GM23338 (cell line): Measurements from ENCODE around the gene ZNF214. TPM values are rescaled to one million over a fixed set of nuclear protein-coding genes. Genes with fewer than 3 reads are reported as not detected.

ENCODE experiments used
- ATAC-seq: fragments of 200-7000 bp; cut with Tn5 transposase; 3 replicates; pipeline ENCODE4 v1.9.1; 2020
- DNase-seq: peaks from one replicate; pipeline ENCODE4 v3.0.0-alpha.2; 2015; ENCODE audit warnings: low spot score
- H2AFZ ChIP-seq: fragments of 200-600 bp; sonication (generic); 2 replicates; pipeline ENCODE4 v1.8.0; 2016; ENCODE audit warnings: antibody characterized with exemption, mild to moderate bottlenecking, moderate library complexity
- H3F3A ChIP-seq: fragments of 200-600 bp; sonication (generic); replicated peaks from 2 replicates; pipeline ENCODE4 v1.8.0; 2017; ENCODE audit warnings: antibody characterized with exemption, mixed run types, low read depth
- H3K27ac ChIP-seq: fragments of 200-600 bp; sonication (generic); 2 replicates; pipeline ENCODE4 v1.6.1; 2016; ENCODE audit warnings: low read depth
- H3K27me3 ChIP-seq: fragments of 200-600 bp; sonication (generic); 2 replicates; pipeline ENCODE4 v1.8.0; 2016; ENCODE audit warnings: mild to moderate bottlenecking, mixed run types, moderate library complexity; ENCODE audit not compliant: insufficient read depth
- H3K36me3 ChIP-seq: fragments of 200-600 bp; sonication (generic); 2 replicates; pipeline ENCODE4 v1.8.0; 2016; ENCODE audit warnings: mild to moderate bottlenecking; ENCODE audit not compliant: insufficient read depth
- H3K4me1 ChIP-seq: fragments of 200-600 bp; sonication (generic); 2 replicates; pipeline ENCODE4 v1.8.0; 2016; ENCODE audit warnings: mild to moderate bottlenecking, moderate library complexity; ENCODE audit not compliant: insufficient read depth
- H3K4me2 ChIP-seq: fragments of 200-600 bp; sonication (generic); 2 replicates; pipeline ENCODE4 v1.7.1; 2017; ENCODE audit warnings: mixed run types
- H3K4me3 ChIP-seq: fragments of 200-600 bp; sonication (generic); 2 replicates; pipeline ENCODE4 v1.6.1; 2016; ENCODE audit warnings: mixed run types
- H3K79me2 ChIP-seq: fragments of 200-600 bp; sonication (generic); replicated peaks from 2 replicates; pipeline ENCODE4 v1.8.0; 2017; ENCODE audit warnings: mild to moderate bottlenecking; ENCODE audit not compliant: insufficient read depth
- H3K9me2 ChIP-seq: fragments of 200-600 bp; sonication (generic); 2 replicates; pipeline ENCODE4 v1.8.0; 2017; ENCODE audit not compliant: insufficient read depth
- H4K20me1 ChIP-seq: fragments of 200-600 bp; sonication (generic); replicated peaks from 2 replicates; pipeline ENCODE4 v1.8.0; 2017; ENCODE audit warnings: mild to moderate bottlenecking; ENCODE audit not compliant: insufficient read depth
- H3K27ac Mint-ChIP-seq: 2 replicates; pipeline ENCODE4 v1.8.0; 2020; ENCODE audit warnings: inconsistent platforms, mild to moderate bottlenecking, moderate library complexity, mixed read lengths
- H3K27me3 Mint-ChIP-seq: 3 replicates; pipeline ENCODE4 v1.8.0; 2022; ENCODE audit warnings: low read depth, mild to moderate bottlenecking, moderate library complexity, mixed read lengths, inconsistent platforms; ENCODE audit not compliant: insufficient read depth, poor library complexity
- H3K36me3 Mint-ChIP-seq: 3 replicates; pipeline ENCODE4 v1.8.0; 2021; ENCODE audit warnings: low read depth, mild to moderate bottlenecking, inconsistent platforms, moderate library complexity, mixed read lengths
- H3K4me1 Mint-ChIP-seq: 3 replicates; pipeline ENCODE4 v1.8.0; 2020; ENCODE audit warnings: mild to moderate bottlenecking, inconsistent platforms, mixed read lengths
- H3K4me3 Mint-ChIP-seq: 3 replicates; pipeline ENCODE4 v1.8.0; 2021; ENCODE audit warnings: moderate library complexity, mild to moderate bottlenecking, inconsistent platforms, mixed read lengths
- H3K9me3 Mint-ChIP-seq: 3 replicates; pipeline ENCODE4 v1.8.0; 2020; ENCODE audit warnings: moderate library complexity, mild to moderate bottlenecking, inconsistent platforms, mixed read lengths
- CTCF ChIP-seq, 2 experiments: fragments of 200-600 bp in 1 of 2; sonication (generic) in 1 of 2; conservative IDR thresholded peaks; 2 replicates each; pipeline versions ENCODE4 v1.5.1 to v1.6.1; 2016 to 2017; ENCODE audit warnings: antibody characterized with exemption in 2 of 2, low read depth in 2 of 2, mild to moderate bottlenecking in 2 of 2, moderate library complexity in 1 of 2
- JUNB ChIP-seq: IDR thresholded peaks from one replicate; pipeline ENCODE4 v1.6.1; 2016; ENCODE audit warnings: antibody characterized with exemption; ENCODE audit not compliant: unreplicated experiment
- NANOG ChIP-seq: IDR thresholded peaks from 2 replicates; pipeline ENCODE4 v1.6.1; 2016; ENCODE audit warnings: antibody characterized with exemption, borderline replicate concordance
- ZNF331 ChIP-seq: fragments of 250-450 bp; sonication (Bioruptor Pico); IDR thresholded peaks from 2 replicates; pipeline ENCODE4 v1.5.0; 2020; ENCODE audit warnings: low read depth, mild to moderate bottlenecking, moderate library complexity
- polyA plus RNA-seq: library from polyadenylated mRNA; unstranded; fragments of >200 nt; fragmentation: Nextera tagmentation; extraction: Ambion mirVana; gene quantifications from 2 replicates; pipeline ENCODE4 v1.2.1, GENCODE V29; 2016
- total RNA-seq: library from RNA; depleted of rRNA; stranded (reverse); fragments of >200 nt; shearing (Covaris generic); gene quantifications from 2 replicates; pipeline ENCODE4 v1.2.3, GENCODE V29; 2014
- TF ChIP-seq, protein P1 (sequence below): IDR thresholded peaks from one replicate; pipeline ENCODE4 v1.6.1; 2018; ENCODE audit warnings: antibody characterized with exemption; ENCODE audit not compliant: unreplicated experiment

The ZNF214 gene
- total and polyA plus RNA-seq, 2 experiments from 2014 or later: 2.4 to 4.3 TPM

- no peak for TF ChIP-seq CTCF (conservative IDR thresholded peaks at IDR 0.05; ENCODE audit: low read depth in 2 of 2)
- no peak for TF ChIP-seq NANOG
Measured at GRCh38 chr11:7004482-7004881, 15.7 kb downstream of the ZNF214 start (continued).

DNA sequence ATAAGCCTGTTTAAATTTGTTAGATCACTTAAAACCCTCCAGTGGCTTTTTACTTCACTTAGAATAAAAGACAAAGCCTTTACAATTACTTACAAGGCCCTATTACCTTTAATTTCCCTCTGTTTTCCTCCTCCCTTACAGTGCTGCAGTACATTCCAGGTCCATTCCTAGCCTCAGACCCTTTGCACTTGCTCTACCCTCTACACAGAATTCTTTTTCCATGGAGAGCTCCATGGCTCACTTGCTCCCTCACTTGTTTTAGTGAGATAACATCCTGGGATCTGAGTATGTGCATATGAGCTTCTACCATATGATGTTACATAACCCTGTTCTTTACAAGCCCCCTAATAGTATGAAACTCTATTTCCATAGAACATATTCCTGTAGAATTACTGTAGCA is 24.4 kb downstream of the ZNF214 start:
- Mint-ChIP-seq H3K27ac (no peak overlapping the region), H3K27me3 (no peaks in the 10 kb centered on the region), H3K36me3 (0 out of 3 replicates have a peak, but pooled peaks cover 7% of the 10 kb centered on the region), H3K9me3 (no peaks in the 10 kb centered on the region), H3K4me3 (no peak overlapping the region), H3K4me1 (no peaks in the 10 kb centered on the region; the same call in 2 of the 3 replicates)
- H3K4me1 ChIP-seq: no peaks in the 10 kb centered on the region
- DNase-seq (peak; percentile 28), ATAC-seq (peak; percentile 57)
- H2AFZ ChIP-seq: no peak overlapping the region
- H3F3A ChIP-seq: no peaks in the 10 kb centered on the region
- TF ChIP-seq, protein P1, sequence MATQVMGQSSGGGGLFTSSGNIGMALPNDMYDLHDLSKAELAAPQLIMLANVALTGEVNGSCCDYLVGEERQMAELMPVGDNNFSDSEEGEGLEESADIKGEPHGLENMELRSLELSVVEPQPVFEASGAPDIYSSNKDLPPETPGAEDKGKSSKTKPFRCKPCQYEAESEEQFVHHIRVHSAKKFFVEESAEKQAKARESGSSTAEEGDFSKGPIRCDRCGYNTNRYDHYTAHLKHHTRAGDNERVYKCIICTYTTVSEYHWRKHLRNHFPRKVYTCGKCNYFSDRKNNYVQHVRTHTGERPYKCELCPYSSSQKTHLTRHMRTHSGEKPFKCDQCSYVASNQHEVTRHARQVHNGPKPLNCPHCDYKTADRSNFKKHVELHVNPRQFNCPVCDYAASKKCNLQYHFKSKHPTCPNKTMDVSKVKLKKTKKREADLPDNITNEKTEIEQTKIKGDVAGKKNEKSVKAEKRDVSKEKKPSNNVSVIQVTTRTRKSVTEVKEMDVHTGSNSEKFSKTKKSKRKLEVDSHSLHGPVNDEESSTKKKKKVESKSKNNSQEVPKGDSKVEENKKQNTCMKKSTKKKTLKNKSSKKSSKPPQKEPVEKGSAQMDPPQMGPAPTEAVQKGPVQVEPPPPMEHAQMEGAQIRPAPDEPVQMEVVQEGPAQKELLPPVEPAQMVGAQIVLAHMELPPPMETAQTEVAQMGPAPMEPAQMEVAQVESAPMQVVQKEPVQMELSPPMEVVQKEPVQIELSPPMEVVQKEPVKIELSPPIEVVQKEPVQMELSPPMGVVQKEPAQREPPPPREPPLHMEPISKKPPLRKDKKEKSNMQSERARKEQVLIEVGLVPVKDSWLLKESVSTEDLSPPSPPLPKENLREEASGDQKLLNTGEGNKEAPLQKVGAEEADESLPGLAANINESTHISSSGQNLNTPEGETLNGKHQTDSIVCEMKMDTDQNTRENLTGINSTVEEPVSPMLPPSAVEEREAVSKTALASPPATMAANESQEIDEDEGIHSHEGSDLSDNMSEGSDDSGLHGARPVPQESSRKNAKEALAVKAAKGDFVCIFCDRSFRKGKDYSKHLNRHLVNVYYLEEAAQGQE: no peak
- no peak for TF ChIP-seq ZNF331 (CRISPR knock-in tag)
- TF ChIP-seq JUNB: no peak
- peak; percentile 18 to 51; a peak in 2 of 4 replicates for TF ChIP-seq CTCF (conservative IDR thresholded peaks at IDR 0.05; ENCODE audit: low read depth in 2 of 2)
- no peak overlapping the region for H3K4me3 ChIP-seq
- no peak overlapping the region for H3K4me2 ChIP-seq
- 0 out of 2 replicates have a peak, but pooled peaks cover 3% of the 10 kb centered on the region for H4K20me1 ChIP-seq
- no peak overlapping the region for H3K27ac ChIP-seq
- no peaks in the 10 kb centered on the region for H3K9me2 ChIP-seq
- H3K36me3 ChIP-seq: no peaks in the 10 kb centered on the region
- H3K79me2 ChIP-seq: no peaks in the 10 kb centered on the region
- no peaks in the 10 kb centered on the region for H3K27me3 ChIP-seq
